HepG2 (cell line): ENCODE measurements around the gene GNAI2. TPM values are rescaled to one million over a fixed set of nuclear protein-coding genes. Genes with fewer than 3 reads are reported as not detected.
A peak's percentile ranks its signal among the peaks of the same experiment; 100 is the strongest.

ENCODE experiments used
- DBP ChIP-seq: sonication (generic); formaldehyde crosslinking; IDR thresholded peaks from 2 replicates; pipeline ENCODE4 v1.4.0; 2020; ENCODE audit warnings: missing genetic modification reagents; ENCODE audit errors: not compliant biosample characterization
- HNRNPL ChIP-seq: fragments of 200-400 bp; formaldehyde crosslinking; IDR thresholded peaks from 2 replicates; pipeline ENCODE4 v1.6.1; 2017; ENCODE audit warnings: mild to moderate bottlenecking, low read depth, low read length
- JUN ChIP-seq: sonication (generic); formaldehyde crosslinking; IDR thresholded peaks from 2 replicates; pipeline ENCODE4 v1.4.0; 2020; ENCODE audit warnings: mild to moderate bottlenecking, missing genetic modification reagents
- JUNB ChIP-seq: sonication (generic); formaldehyde crosslinking; IDR thresholded peaks from 2 replicates; pipeline ENCODE4 v1.8.0; 2022; ENCODE audit warnings: missing genetic modification reagents, mild to moderate bottlenecking, borderline replicate concordance
- LBX2 ChIP-seq: sonication (generic); formaldehyde crosslinking; IDR thresholded peaks from 2 replicates; pipeline ENCODE4 v1.5.0; 2020; ENCODE audit warnings: missing genetic modification reagents, mild to moderate bottlenecking, borderline replicate concordance
- MLX ChIP-seq: IDR thresholded peaks from 2 replicates; pipeline ENCODE4 v1.6.1; 2016
- NR1H2 ChIP-seq: sonication (generic); formaldehyde crosslinking; IDR thresholded peaks from 2 replicates; pipeline ENCODE4 v1.8.1; 2022; ENCODE audit warnings: low read depth, missing genetic modification reagents, borderline replicate concordance
- RBFOX2 ChIP-seq: fragments of 200-400 bp; formaldehyde crosslinking; IDR thresholded peaks from 2 replicates; pipeline ENCODE4 v1.6.1; 2017; ENCODE audit warnings: low read depth, mild to moderate bottlenecking, low read length
- RFX3 ChIP-seq: IDR thresholded peaks from 2 replicates; pipeline ENCODE4 v1.6.1; 2016; ENCODE audit warnings: missing biosample characterization, missing genetic modification reagents
- SKIL ChIP-seq: sonication (generic); formaldehyde crosslinking; IDR thresholded peaks from 2 replicates; pipeline ENCODE4 v1.8.0; 2022; ENCODE audit warnings: missing genetic modification reagents, mild to moderate bottlenecking, moderate library complexity, borderline replicate concordance
- THAP9 ChIP-seq: sonication (generic); formaldehyde crosslinking; IDR thresholded peaks from 2 replicates; pipeline ENCODE4; 2020; ENCODE audit warnings: missing genetic modification reagents, mild to moderate bottlenecking, borderline replicate concordance
- TIGD3 ChIP-seq: sonication (generic); formaldehyde crosslinking; IDR thresholded peaks from 2 replicates; pipeline ENCODE4 v1.5.1; 2020; ENCODE audit warnings: mild to moderate bottlenecking, missing genetic modification reagents, borderline replicate concordance
- TOE1 ChIP-seq: sonication (generic); formaldehyde crosslinking; IDR thresholded peaks from 2 replicates; pipeline ENCODE4 v1.4.0; 2020; ENCODE audit warnings: mild to moderate bottlenecking, missing genetic modification reagents
- TP53 ChIP-seq: sonication (generic); formaldehyde crosslinking; conservative IDR thresholded peaks from 2 replicates; pipeline ENCODE4 v1.4.0; 2020; ENCODE audit warnings: missing genetic modification reagents
- U2AF2 ChIP-seq: fragments of 200-400 bp; formaldehyde crosslinking; IDR thresholded peaks from 2 replicates; pipeline ENCODE4 v1.6.1; 2017; ENCODE audit warnings: low read depth, mild to moderate bottlenecking, low read length
- ZBTB1 ChIP-seq: sonication (generic); formaldehyde crosslinking; IDR thresholded peaks from 2 replicates; pipeline ENCODE4 v1.4.0; 2020; ENCODE audit warnings: missing genetic modification reagents, borderline replicate concordance
- ZNF253 ChIP-seq: sonication (generic); formaldehyde crosslinking; IDR thresholded peaks from 2 replicates; pipeline ENCODE4 v1.8.0; 2022; ENCODE audit warnings: mild to moderate bottlenecking, missing genetic modification reagents, borderline replicate concordance
- ZNF564 ChIP-seq: sonication (generic); formaldehyde crosslinking; IDR thresholded peaks from 2 replicates; pipeline ENCODE4 v1.8.1; 2023; ENCODE audit warnings: mild to moderate bottlenecking, missing genetic modification reagents
- ZNF780A ChIP-seq: sonication (generic); formaldehyde crosslinking; IDR thresholded peaks from 2 replicates; pipeline ENCODE4 v1.8.0; 2022; ENCODE audit warnings: mild to moderate bottlenecking, missing genetic modification reagents, moderate library complexity
- polyA plus RNA-seq, 8 experiments: library from polyadenylated mRNA; depleted of rRNA in 3 of 8; stranded (reverse) in 7 of 8; unstranded in 1 of 8; fragments of >200 nt; fragmentation: Illumina TruSeq in 4 of 8; extraction: Trizol in 4 of 8; gene quantifications; 2 replicates each; pipeline versions ENCODE4 v1.2.1 to v1.2.3, GENCODE V29; 2011 to 2016; ENCODE audit warnings: low read depth in 4 of 8, missing spikeins in 1 of 8, mixed read lengths in 1 of 8; ENCODE audit not compliant: insufficient read depth in 1 of 8
- total RNA-seq, 5 experiments: library from RNA; depleted of rRNA; stranded (reverse); fragments of >200 nt; fragmentation: Illumina TruSeq; extraction: Trizol; gene quantifications; 2 replicates each; pipeline ENCODE4 v1.2.3, GENCODE V29; 2016; ENCODE audit warnings: low read depth in 1 of 5

Gene GNAI2
- total and polyA plus RNA-seq, 2 of the 13 experiments (the other 11 are each of a cell fraction or from before 2014, with no cell fraction given): 51.1 to 66.2 TPM

- TF ChIP-seq TIGD3 (CRISPR knock-in tag): no peak
- no peak for TF ChIP-seq DBP (CRISPR knock-in tag)
- TF ChIP-seq THAP9 (CRISPR knock-in tag): peak; percentile 13; the same call in 1 of the 2 replicates
- no peak for TF ChIP-seq ZNF780A (CRISPR knock-in tag)
- no peak for TF ChIP-seq JUN (CRISPR knock-in tag)
- TF ChIP-seq JUNB (CRISPR knock-in tag): no peak
- no peak for TF ChIP-seq RFX3
- TF ChIP-seq NR1H2: no peak
- TF ChIP-seq ZNF253 (CRISPR knock-in tag): no peak
- no peak for TF ChIP-seq TP53
- TF ChIP-seq ZBTB1: no peak
- peak; percentile 79 for TF ChIP-seq RBFOX2
- TF ChIP-seq HNRNPL: peak; percentile 66; the same call in 1 of the 2 replicates
- TF ChIP-seq LBX2: no peak
- no peak for TF ChIP-seq MLX (CRISPR knock-in tag)
- TF ChIP-seq U2AF2: no peak
- no peak; the same call in 1 of the 2 replicates for TF ChIP-seq ZNF564 (CRISPR knock-in tag)
- 0 out of 2 replicates have a peak, but pooled peaks have one; percentile 43 for TF ChIP-seq TOE1
- TF ChIP-seq SKIL (CRISPR knock-in tag): no peak
These were observed 34.3 kb upstream of the GNAI2 start (continued) for GRCh38 chr3:50201573-50202315.
